HCT116 (cell line): ENCODE results near the gene SLC35F1.

ENCODE experiments used
- EZH2 ChIP-seq: fragments of 200-600 bp; sonication (generic); IDR thresholded peaks from 2 replicates; pipeline ENCODE4 v1.6.1; 2017; ENCODE audit warnings: antibody characterized with exemption, mixed run types
- POLR2AphosphoS5 ChIP-seq: IDR thresholded peaks from 2 replicates; pipeline ENCODE4 v1.6.1; 2011; ENCODE audit warnings: mild to moderate bottlenecking, low read depth, low read length, moderate library complexity
- YY1 ChIP-seq: IDR thresholded peaks from 2 replicates; pipeline ENCODE4 v1.6.1; 2011; ENCODE audit warnings: low read length, low read depth, moderate library complexity, mild to moderate bottlenecking; ENCODE audit not compliant: insufficient replicate concordance; ENCODE audit errors: extremely low read depth

- TF ChIP-seq YY1 (no peak), EZH2 (no peak), POLR2AphosphoS5 (no peak)
Measured at GRCh38 chr6:118356054-118356453, 449.0 kb downstream of the SLC35F1 start.
